ENCODE results near the gene EGR4. TPM values are rescaled to one million over a fixed set of nuclear protein-coding genes. Genes with fewer than 3 reads are reported as not detected.

The EGR4 gene
- total RNA-seq, 1 donor from 2014 or later, result 0.12 TPM

DNA sequence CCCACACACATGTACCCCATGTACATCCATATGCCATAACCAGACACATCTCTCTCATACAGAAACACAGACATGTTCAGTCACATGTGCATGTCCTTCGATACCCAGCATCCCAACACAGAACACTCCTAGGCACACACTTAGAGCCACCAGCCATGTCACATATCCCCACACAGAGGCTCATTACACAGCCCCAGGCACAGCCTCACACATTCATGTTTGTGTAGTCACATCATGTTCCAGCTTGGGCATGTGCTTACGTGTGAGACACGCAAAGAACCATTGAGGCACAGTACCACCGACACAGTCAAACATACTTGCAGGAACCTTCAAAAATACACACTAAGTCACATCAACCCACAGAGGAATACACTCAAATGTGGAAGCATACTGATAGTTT lies 26.3 kb downstream of the EGR4 start:
- no peak for DNase-seq (ENCODE audit: low spot score, unreplicated experiment)
- Mint-ChIP-seq H3K4me3 (ENCODE audit: low read depth) (no peak overlapping the region), H3K36me3 (ENCODE audit: insufficient read depth) (no peaks in the 10 kb centered on the region), H3K9me3 (ENCODE audit: low read depth) (no peaks in the 10 kb centered on the region), H3K4me1 (ENCODE audit: low read depth) (peaks cover 3% of the 10 kb centered on the region), H3K27me3 (peaks cover 45% of the 10 kb centered on the region), H3K27ac (no peak overlapping the region)
- TF ChIP-seq, protein P1, sequence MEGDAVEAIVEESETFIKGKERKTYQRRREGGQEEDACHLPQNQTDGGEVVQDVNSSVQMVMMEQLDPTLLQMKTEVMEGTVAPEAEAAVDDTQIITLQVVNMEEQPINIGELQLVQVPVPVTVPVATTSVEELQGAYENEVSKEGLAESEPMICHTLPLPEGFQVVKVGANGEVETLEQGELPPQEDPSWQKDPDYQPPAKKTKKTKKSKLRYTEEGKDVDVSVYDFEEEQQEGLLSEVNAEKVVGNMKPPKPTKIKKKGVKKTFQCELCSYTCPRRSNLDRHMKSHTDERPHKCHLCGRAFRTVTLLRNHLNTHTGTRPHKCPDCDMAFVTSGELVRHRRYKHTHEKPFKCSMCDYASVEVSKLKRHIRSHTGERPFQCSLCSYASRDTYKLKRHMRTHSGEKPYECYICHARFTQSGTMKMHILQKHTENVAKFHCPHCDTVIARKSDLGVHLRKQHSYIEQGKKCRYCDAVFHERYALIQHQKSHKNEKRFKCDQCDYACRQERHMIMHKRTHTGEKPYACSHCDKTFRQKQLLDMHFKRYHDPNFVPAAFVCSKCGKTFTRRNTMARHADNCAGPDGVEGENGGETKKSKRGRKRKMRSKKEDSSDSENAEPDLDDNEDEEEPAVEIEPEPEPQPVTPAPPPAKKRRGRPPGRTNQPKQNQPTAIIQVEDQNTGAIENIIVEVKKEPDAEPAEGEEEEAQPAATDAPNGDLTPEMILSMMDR (IDR thresholded peaks at IDR 0.05; ENCODE audit: unreplicated experiment), result no peak

DNA sequence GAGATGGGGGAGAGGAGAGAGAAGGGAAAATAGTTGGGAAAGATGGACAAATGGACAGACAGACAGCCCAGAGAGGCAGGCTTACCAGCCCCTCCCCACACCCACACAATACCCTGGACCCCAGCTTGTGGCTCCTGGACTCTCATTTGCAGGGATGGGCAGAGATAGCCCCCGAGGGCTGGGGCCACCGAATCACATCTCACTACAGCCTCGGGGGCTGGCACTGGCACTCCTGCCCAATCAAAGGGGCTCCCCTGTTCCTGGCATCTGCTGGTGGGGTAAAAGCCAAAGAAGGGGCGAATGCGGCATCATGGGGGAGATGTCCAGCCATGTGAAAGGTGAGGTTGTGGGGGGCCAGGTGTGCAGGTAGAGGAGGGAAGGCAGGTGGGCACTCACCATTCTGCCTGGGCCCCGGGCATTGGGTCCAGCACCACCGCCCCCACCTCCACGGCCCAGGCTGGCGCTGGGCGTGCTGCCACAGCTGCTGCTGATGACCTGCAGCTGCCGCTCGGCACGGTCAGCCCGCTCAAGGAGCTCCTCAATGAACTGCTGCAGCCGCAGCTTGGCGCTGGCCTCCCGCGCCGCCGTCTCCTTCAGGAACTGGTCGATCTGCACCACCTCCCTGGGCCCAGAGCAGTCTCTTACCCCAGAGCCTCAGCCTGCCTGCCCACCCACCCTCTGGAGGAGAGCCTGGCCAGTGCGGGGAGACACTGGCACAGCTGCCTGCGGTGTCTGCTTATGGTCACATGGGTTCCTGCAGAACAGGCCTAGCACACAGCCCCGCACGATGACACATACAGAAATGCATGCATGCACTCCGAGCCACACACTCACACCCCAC lies 27.1 kb downstream of the EGR4 start:
- Mint-ChIP-seq H3K4me3 (ENCODE audit: low read depth) (no peak overlapping the region), H3K27ac (no peak overlapping the region), H3K36me3 (ENCODE audit: insufficient read depth) (no peaks in the 10 kb centered on the region), H3K9me3 (ENCODE audit: low read depth) (no peaks in the 10 kb centered on the region), H3K4me1 (ENCODE audit: low read depth) (peaks cover 3% of the 10 kb centered on the region), H3K27me3 (peaks cover 40% of the 10 kb centered on the region)
- no peak for DNase-seq (ENCODE audit: low spot score, unreplicated experiment)
- TF ChIP-seq, protein P1 (IDR thresholded peaks at IDR 0.05; ENCODE audit: unreplicated experiment), result no peak

- peaks cover 33% of the 10 kb centered on the region for H3K27me3 Mint-ChIP-seq
- no peak overlapping the region for H3K4me3 Mint-ChIP-seq (ENCODE audit: low read depth)
- H3K4me1 Mint-ChIP-seq (ENCODE audit: low read depth), result peaks cover 3% of the 10 kb centered on the region
- TF ChIP-seq, protein P1 (IDR thresholded peaks at IDR 0.05; ENCODE audit: unreplicated experiment), result no peak
- no peak for DNase-seq (ENCODE audit: low spot score, unreplicated experiment)
- H3K27ac Mint-ChIP-seq, result no peak overlapping the region
- no peaks in the 10 kb centered on the region for H3K36me3 Mint-ChIP-seq (ENCODE audit: insufficient read depth)
- H3K9me3 Mint-ChIP-seq (ENCODE audit: low read depth), result no peaks in the 10 kb centered on the region
Measured at GRCh38 chr2:73265298-73266060, 27.9 kb downstream of the EGR4 start.

DNA sequence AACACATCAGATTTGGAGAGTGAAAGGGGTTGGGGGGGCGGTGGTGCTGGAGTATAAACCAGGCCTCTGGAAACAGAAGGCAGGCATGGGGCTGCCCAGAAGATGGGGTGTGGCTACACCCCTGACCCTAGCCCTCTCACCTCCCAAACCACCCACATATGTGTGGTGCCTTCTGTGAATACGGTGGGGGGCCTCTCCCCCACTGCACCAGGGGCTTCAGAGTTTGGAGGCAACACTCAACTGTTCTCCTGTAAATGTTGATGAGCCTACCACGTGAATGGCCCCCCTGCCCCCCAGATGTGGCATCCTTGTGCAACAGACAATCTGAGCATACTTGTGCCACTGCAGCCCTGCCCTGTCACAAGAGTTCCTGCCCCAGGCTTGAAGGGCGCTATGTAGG lies 28.6 kb downstream of the EGR4 start:
- peaks cover 3% of the 10 kb centered on the region for H3K4me1 Mint-ChIP-seq (ENCODE audit: low read depth)
- H3K9me3 Mint-ChIP-seq (ENCODE audit: low read depth), result no peaks in the 10 kb centered on the region
- H3K36me3 Mint-ChIP-seq (ENCODE audit: insufficient read depth), result no peaks in the 10 kb centered on the region
- no peak for DNase-seq (ENCODE audit: low spot score, unreplicated experiment)
- TF ChIP-seq, protein P1 (IDR thresholded peaks at IDR 0.05; ENCODE audit: unreplicated experiment), result no peak
- no peak overlapping the region for H3K4me3 Mint-ChIP-seq (ENCODE audit: low read depth)
- H3K27me3 Mint-ChIP-seq, result peaks cover 26% of the 10 kb centered on the region
- no peak overlapping the region for H3K27ac Mint-ChIP-seq

DNA sequence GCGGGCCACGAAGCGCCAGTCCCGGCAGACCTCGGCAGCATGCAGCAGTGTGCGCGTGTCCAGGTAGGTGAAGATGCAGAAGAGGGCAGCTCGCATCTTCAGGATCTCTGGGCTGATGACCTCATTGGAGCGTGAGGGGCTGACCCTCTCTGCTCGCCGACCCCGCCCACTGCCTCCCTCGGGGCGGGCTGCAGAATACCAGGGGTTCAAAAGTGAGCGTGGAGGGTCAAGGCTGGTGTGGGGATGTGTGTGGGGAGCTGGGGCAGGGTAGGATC lies 29.1 kb downstream of the EGR4 start:
- TF ChIP-seq, protein P1 (IDR thresholded peaks at IDR 0.05; ENCODE audit: unreplicated experiment), result no peak
- Mint-ChIP-seq H3K4me3 (ENCODE audit: low read depth) (no peak overlapping the region), H3K36me3 (ENCODE audit: insufficient read depth) (no peaks in the 10 kb centered on the region), H3K9me3 (ENCODE audit: low read depth) (no peaks in the 10 kb centered on the region), H3K27me3 (peaks cover 23% of the 10 kb centered on the region), H3K27ac (no peak overlapping the region), H3K4me1 (ENCODE audit: low read depth) (peaks cover 3% of the 10 kb centered on the region)
- no peak for DNase-seq (ENCODE audit: low spot score, unreplicated experiment)
